ENCODE measurements around the gene SRP9.
"Not testable (repeated sequence)": the region's sequence is repeated elsewhere in the genome, so short reads cannot be mapped to it uniquely, and the experiment has no call there.

SRP9 gene

DNA sequence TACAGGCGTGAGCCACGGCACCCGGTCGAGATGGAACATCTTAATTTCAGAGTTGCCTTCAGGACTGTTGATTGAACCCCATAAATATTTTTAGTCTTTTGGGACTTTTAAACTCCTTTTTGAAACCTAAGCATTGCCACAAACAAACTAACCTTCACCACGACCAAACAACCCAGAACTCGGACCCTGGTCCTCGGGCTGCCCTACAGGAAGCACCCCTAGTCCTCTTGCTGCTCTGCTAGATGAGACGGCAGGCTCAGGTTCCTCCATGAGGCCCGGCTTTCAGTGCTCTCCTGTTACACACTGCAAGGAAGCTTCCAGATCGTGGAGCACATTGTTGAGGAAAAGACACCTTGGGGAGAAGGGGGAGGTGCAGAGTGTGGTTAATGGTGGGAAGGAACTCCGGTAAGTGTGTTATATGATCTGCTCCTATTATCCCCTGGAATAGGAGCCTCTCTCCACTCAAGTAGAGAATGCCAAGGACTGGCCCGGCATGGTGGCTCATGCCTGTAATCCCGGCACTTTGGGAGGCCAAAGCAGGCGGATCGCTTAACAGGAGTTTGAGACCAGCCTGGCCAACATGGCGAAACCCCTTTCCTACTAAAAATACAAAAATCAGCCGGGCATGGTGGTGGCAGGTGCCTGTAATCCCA, 38.0 kb downstream of the SRP9 start:
- DNase-seq (ENCODE audit: low read depth), result no peak

DNA sequence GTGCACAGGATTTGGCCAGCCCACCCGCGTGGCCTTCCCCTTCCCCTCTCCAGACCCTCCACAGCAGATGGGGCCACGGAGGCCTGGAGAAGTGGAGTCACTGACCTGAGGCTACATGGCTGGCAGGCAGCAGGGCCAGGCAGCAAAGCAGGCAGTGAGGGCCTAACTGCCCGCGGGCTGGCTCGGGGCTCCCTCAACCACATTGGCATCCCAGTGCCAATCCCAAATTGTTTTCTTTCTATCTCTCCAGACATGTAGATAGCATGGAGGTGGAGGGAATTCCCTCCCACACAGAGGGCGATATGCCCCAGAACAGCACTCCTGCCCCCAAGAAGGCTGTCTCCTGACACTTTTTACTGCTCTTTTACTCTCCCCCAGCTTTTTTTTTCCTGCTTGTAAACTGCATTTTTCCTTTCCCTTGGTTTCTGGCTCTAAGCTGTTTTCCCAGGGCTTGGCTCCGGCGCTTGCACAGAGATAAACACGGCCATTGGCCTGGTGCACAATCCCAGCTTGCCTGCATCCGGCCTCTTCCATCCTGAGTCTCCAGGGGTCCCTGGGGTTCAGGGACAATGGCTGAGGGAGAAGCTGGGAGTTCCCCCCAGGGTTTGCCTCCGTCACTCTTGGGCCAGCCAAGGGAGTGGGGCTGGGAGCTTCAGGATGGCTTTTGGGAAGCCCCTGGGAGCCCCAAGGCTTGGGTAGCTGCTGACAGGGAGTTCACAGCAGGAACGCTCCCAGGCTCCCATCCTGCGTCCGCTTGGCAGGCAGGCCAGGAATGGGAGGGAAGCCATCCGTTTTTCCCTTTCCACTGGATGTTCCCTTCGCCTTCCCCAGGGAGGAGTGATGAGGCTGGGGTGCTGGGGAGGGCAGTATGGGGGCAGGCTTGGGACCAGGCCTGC, 39.3 kb downstream of the SRP9 start:
- no peak for DNase-seq (ENCODE audit: low read depth)

DNA sequence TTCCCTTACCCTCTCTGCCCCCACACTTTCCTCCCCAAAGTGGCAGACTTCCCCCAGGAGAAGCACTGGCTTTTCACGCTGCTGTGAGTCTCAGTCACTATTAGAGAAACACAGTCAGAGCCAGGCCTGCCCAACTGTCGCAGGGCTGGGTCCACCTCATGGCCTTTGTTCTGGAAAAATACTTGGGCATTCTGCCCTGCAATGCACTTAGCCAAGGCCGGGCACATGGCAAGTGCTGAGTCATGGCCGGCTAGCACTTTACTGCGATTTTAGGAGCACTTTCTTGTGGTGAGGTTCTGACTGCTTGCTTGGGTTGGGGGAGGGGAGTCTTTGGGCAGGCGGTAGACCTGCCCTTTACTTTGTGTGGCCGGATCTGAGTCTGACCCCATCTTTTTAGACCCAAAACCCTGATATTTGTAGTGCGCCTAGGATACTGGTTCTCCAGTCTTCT, 40.0 kb downstream of the SRP9 start:
- DNase-seq (ENCODE audit: low read depth), result no peak

DNA sequence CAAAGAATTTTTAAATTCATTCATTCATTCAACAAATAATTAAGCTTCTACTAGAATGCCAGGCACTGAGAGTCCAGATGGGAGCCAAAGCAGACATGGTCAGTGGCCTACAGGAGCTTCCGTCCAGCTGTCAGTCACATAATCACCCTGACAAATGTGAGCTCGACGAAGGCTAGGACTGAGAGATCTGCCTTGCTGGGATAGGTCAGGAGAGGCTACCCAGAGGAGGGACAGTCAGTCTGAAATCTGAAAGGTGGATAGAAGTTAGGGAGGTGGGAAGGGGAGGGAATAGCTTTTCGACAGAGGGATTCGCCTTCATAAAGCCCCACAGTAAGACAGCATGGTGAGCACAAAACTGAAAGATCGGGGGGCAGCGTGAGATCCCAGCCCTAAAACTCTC, 40.6 kb downstream of the SRP9 start:
- DNase-seq (ENCODE audit: low read depth), result no peak

DNA sequence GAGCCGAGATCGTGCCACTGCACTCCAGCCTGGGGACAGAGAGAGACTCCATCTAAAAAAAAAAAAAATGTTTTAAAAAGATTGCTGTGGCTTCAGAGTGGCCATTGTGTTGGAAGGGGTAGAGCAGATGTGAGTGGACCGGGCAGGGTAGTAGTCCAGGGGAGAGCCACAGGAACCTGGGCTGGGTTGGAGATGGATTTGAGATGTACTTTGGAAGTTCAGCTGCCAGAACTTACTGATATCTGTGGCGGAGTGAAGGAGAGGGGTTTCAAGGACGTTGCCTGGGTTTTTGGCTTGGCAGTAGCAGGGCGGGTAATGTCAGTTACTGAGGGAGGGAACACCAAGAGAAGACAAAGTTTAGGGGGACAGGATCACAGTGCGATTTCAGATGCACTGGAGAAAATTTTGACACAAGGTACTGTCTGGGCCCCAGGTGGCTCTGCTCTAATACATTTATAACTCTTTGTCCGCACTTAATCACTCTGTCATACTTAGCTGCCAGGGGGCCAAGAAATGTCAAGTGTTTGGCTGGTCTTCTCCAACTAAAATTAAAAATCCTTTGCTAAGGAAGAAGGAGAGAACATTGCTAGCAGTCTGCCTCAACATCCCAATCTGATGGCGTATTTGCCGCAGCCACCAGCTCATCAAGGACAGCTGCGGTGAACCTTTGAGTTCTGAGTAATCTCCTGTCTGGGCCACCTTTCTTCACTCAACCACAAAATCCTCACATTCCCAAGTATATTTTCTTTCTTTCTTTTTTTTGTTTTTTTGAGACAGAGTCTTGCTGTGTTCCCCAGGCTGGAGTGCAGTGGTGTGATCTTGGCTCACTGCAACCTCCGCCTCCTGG, 41.9 kb downstream of the SRP9 start:
- DNase-seq (ENCODE audit: low read depth), result no peak

DNA sequence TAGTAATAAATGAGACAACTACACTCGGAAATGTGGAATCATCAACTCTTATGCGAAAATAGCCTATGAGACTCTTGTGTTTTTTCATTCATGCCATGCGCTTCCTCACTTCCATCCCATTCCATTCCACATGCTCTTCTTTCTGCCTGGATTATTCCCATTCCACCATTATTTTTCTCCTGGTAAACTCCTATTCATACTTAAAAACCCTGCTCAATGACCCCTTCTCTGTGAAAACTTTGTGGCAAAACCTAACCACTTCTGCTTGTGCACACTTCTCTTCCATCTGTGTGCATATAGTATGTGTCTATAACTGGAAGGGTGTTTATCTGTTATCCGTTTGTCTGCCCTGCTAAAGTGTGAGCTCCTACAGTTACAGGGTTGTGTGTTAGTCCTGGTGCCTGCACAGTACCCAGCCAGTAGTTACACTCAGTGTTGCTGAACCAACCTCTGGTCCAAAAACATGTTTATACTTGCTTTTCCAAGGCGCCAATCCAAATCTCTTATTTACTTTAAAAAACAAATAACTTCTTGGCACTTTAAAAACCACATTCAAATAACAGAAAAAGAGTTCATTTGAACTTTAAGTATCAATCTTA, 43.0 kb downstream of the SRP9 start:
- no peak for DNase-seq (ENCODE audit: low read depth)

DNA sequence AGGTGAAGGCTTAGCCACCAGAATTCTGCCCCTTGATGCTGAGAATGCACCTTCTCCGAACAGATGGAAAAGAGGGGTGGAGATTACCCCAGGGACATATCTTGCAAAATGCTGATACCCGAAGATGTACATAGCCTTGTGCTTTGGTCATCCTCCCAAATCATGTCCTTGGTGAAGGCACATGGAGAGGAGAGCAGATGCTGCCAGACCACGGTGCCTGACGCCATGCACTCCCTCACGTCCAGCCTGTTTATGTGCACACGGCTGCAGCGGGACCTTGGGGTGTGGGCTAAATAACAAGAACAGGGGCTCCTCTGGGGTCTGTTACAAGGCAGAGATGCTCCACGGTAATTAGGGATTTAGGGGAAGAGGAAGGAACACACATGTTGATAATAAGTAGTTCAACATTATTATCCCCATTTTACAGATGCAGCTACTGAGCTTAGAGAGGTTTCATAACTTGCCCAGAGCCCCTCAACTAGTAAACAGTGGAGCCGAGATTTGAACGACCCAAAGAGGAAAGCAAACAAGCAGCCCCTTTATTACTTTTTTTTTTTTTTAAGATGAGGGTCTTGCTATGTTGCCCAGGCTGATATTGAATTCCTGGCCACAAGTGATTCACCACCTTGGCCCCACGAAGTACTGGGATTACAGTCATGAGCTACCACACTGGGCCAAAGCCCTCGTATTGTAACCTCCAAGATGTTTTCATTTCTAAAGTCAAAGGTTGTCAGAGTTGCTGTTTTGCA, 45.2 kb downstream of the SRP9 start:
- no peak for DNase-seq (ENCODE audit: low read depth)

DNA sequence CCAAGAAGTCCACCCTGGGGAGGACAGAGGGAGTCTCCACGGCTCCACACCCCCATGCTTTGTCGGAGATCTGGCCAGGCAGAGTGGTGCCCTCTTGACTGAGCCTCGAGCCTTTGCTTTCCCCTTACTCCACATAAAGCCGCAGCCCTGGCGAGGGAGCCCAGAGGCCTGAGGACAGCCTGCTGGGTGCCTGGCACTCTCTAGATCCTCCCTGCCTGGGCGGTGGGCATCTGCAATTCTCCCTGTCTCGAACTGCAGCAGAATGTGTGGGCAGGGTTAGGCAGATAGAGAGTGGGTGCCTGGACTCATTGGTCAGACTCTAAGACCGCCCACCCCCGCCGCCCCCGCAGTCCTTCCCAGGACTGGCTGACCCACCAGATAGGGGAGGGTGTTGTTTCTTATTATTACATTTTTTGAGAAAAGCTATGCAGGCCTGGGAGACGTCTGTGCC, 46.2 kb downstream of the SRP9 start:
- DNase-seq (ENCODE audit: low read depth), result no peak

DNA sequence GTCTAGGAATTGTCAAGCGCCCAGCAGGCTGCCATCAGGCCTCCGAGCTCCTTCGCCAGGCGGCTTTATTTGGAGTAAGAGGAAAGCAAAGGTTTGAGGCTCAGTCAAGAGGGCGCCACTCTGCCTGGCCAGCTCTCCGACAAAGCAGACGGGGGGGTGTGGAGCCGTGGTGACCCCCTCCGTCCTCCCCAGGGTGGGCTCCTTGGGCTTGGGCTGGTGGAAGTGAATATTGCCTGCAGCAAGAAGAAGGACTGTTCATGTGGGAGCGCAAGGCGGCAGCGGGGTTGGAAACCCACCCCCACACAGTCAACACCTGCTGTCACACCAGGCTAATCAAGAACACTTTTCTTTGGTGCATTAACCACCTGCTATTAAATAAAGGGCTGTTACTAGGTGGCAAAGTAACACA, 46.9 kb downstream of the SRP9 start:
- DNase-seq (ENCODE audit: low read depth), result no peak

DNA sequence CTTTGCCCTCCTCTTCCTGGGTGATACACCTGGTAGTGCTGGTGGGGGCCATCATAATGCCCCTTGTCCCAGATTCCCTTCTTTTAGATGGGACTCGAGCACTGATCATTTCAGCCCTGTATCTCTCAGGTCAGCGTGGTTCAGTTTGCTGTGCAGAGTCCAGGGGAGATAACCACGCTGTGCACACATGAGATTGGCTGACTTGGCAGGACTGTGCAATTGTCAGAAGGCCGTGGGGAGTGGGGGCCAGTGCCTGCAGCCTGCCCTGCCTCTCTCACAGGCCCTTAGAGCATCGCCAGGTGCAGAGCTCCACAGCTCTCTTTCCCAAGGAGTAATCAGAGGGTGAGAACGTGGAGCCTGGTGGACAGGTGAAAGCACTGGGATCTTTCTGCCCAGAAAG, 47.5 kb downstream of the SRP9 start:
- no peak for DNase-seq (ENCODE audit: low read depth)

DNA sequence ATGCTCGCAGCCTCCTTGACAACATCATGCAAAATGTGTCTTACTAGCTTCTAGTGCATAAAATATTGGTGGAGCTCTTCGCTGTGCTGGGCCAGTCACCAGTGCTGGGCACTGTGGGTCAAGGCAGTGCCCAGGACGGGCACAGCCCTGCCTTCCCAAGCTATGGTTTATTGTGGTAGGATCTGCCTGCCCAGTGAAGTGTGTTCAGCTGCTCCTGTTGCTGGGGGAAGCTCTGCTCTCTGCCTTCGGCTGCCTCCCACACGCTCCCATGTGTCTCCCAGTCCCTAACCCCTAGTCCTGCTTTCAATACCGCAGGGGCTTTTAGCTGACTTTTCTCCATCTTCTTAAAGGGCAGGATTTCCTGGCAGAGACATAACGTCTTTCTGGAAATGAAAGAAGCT, 48.0 kb downstream of the SRP9 start:
- no peak for DNase-seq (ENCODE audit: low read depth)

DNA sequence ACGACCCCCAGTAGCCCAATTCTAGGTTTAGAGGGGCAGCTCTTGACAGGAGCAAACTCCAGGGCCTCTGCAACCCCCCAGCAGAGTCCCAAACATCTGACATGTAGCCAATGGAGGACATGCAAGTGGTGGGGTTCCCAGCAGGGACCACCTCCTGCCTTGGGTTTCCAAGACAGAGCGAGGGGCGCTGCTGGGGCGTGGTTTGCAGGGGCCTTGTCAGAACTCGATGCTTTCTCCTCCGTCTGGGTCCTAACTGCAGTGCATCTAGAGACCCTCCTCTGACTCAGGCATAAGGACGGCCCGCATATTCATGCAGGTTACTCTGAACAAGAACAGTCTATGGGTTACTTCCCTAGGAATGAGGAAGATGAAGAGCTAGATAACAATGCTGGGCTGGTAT, 49.5 kb downstream of the SRP9 start:
- no peak for DNase-seq (ENCODE audit: low read depth)

DNA sequence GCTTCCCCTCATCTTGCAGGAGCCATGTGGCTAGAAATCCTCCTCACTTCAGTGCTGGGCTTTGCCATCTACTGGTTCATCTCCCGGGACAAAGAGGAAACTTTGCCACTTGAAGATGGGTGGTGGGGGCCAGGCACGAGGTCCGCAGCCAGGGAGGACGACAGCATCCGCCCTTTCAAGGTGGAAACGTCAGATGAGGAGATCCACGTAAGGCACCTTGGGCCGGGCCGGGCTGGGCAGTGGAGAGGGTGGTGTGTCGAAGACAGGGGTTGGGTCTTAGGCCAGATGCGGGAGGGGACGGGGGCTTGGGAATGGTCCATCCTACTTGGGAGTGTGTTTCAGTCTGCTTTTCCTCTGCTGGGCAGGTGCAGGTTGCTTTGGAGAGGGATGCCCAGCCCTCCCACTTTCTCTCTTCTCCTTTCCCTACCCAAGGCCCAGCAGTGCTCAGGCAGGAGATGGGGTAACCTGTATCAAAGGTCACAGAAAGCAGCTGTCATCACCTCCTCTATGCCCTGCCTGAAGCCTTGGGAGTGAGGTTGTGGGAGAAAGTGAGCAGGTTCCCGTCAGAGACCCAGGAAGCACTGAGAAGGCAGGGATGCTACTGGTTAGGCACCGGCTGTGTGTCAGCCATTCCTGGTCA, 51.2 kb downstream of the SRP9 start:
- no peak for DNase-seq (ENCODE audit: low read depth)

DNA sequence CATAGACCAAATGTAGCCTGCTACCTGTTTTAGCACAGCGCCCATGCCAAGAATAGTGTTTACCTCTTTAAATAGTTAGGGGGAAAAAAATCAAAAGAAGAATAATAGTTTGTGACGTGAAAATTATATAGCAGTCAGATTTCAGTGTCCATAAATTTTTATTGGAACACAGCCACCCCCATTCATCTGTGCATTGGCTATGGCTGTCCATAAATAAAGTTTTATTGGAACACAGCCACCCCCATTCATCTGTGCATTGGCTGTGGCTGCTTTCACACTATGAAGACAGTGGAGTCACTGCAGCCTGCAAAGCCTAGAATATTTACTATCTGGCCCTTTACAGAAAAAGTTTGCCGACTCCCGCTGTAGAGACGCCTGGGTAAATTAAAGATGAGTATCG, 53.2 kb downstream of the SRP9 start:
- DNase-seq (ENCODE audit: low read depth), result no peak

DNA sequence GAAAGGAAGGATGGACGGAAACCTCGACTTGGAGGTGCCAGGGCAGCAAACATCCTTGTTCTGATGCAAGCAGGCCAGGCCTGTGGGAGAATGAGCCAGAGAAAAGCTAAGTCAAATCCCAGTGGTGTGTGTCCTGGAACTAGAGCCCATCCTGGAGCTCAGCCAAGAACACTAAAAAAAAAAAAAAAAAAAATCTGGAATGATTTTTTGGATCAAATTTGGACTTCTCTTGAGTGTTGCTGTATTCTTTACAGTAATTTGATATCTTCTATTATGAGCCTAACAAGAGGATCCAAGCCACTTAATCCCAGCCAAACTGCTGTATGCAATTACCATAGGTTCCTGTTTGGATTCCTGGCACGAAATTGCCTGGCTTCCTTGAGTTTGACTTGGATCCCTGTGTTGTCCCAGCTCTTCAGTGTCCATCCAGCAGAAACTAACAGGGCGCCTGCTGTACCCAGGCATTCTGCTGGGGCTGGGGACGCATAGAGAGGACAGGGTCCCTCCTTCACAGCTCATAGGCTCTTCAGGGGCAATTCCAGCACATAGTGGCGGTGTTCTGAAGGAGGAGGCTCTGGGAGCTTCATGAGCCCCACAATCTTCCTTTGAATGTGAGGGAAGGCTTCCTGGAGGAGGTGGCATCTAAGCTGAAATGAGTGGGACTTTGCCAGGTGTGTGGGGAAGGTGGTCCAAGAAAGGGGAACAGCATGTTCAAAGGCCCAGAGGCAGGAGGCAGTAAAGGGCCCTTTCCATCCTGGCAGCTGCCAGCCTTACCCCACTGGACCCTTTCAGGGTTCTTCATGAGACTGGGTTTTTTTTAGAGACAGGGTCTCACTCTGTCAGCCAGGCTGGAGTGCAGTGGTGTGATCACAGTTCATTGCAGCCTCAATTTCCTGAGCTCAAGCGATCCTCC, 57.0 kb downstream of the SRP9 start:
- no peak for DNase-seq (ENCODE audit: low read depth)

DNA sequence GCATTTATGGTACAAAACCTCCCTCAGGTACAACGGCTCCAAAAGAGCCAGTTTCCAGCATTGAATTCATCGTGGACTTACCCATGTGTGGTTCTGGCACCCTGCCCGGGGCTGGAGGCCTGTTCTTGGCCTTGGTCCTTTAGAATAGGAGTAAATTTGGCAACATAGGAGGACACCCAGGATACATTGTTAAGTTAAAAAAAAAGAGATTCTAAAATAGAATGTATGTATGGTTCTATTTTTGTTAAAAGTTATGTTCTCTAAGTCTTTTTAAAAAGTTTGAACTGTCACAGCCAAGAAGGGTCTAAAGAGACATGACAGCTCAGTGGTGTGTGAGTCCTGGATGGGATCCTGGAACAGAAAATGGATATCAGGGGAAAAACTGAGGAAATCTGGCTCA, 58.2 kb downstream of the SRP9 start:
- DNase-seq (ENCODE audit: low read depth), result no peak

DNA sequence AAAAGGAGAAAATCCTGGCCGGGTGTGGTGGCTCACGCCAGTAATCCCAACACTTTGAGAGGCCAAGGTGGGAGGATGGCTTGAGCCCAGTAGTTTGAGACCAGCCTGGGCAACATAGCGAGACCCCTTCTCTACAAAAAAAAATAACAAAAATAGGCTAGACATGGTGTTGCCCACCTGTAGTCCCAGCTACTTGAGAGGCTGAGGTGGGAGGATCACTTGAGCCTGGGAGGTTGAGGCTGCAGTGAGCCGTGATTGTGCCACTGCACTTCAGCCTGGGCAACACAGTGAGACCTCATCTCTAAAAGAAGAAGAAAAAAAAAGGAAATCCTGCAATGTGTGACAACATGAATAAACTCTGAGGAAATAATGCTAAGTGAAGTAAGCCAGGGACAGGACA, 58.7 kb downstream of the SRP9 start:
- not testable (repeated sequence) for DNase-seq (ENCODE audit: low read depth)

DNA sequence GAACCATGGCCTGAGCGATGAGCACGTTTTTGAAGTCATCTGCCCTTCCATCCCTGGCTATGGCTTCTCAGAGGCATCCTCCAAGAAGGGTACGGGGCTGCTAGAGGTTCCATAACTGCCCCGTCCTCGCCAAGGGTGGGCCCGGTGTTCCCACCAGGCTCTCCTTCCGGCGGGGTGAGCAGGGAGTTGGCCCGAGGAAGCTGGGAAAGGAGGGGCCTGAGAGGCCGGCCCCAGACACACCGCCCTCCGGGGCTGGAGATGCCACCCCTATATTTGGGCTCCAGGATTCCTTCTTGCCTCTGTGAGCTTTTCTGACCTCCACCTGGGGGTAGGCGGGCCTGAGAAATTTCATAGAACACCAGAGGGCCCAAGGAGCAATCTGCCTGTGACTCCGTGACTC, 61.2 kb downstream of the SRP9 start:
- no peak for DNase-seq (ENCODE audit: low read depth)
